GF-D8 (cell line): Measurements from ENCODE around the gene IL1RAP.
"Not testable (repeated sequence)": the region's sequence is repeated elsewhere in the genome, so short reads cannot be mapped to it uniquely, and the experiment has no call there.

Source experiments
- DNase-seq: peaks from one replicate; lab custom pipeline; 2025; lab: John Stamatoyannopoulos, UW

IL1RAP gene

DNA sequence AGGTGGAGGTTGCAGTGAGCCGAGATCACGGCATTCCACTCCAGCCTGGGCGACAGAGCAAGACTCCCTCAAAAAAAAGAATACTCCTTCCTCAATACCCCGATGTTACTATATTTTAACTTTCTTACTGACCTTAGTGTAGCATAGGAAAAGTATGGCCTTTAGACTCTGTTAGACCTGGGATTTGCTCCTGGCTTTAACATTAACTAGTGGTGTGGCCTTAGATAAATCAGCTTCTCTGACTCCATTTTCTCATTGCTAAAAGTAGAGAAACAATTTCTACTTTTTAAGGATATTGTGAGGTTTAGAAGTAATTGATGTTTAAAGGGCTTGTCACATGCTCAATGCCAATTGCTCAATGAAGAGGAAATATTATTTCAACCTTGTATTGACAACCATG lies 7.6 kb upstream of the IL1RAP start:
- DNase-seq = no peak

DNA sequence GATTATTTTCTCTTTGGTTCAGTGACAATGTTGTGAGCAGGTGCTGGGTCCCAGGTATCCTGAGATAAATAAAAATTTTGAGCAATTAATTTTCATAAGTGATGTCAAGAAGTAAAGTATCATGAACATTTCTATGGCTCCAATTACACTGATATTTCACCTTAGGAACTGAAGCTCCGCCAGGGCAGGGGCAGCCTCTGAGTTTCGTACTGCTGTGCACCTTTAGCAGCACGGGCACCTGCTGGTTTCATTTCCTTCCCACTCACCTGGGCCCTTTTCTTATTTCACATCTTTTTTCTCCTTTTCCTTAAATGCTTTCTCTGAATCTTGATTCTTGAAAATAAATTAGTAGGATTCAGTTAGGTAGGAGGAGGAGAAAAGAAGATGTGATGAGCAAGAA lies 1.2 kb upstream of the IL1RAP start:
- no peak for DNase-seq

DNA sequence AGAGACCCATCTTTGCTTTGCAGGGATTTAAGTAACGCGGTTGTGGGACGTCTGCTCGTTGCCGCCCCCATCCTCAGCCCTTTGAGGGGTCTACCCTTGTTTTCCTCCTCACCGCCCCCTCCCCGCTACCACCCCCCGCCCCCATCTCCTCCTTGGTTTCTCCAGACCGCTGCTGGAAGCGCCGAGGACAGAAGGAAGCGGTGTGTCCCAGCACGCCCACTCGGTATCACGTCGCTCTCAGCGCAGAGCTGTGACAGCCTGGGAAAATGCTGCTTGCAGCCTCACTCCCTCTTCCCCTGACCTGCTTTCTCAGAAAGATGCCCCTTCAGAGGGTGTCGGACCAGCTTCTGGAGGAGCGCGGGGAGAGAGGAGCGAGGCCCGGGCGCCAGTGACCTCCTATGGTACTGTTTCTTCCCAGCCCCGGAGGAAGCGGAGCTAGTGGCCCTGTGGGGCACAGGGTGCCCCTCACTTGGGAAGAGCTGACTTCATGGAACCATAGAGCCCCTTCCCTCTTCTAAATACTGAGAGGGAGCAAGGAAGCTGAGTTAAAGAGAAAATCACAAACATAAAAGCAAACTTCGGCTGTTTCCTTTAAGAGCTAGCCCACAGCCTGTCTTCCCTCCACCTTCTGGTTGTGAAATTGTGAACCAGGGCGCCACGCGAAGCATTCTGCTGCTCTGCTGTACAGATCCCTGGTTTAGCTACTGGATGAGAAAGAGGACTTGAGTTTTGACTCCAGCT lies 698 bp downstream of the IL1RAP start:
- DNase-seq = peak; percentile 32

DNA sequence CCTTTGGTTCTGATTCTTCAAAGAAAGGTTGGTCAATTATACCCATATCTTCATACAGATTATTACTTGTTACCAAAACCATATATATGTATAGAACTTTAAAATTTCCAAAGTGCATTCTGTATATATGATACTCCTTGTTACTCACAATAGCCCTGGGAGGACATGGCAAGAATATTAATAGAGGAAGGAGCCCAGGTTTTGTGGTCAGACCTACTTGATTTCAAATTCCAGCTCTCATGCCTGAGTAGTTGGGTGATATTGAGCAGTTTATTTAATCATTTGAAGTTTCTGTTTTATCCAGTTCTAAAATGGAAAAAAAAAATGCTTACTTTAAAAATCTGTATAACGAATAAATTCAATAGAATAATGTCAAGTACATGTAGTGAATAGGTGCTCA lies 2.5 kb downstream of the IL1RAP start:
- no peak for DNase-seq

DNA sequence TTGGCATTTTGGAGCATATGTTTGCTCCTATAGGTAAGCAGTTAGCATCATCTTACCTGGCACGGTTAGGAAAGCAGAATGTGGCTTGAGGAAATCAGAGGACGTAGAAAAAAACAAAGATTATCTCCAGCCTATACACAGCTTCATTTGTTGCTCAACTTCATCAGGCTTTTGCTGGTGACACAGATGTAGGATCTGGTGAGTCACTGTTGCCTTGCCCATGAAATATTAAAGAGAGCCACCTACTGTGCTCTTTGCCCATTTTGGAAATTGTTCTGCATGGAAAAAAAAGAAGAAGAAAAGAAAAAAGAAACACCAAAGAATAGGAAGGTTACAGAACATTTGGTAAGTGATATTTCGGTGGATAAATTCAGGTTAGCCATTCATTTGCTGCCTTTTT lies 3.8 kb downstream of the IL1RAP start:
- DNase-seq = peak; percentile 38

DNA sequence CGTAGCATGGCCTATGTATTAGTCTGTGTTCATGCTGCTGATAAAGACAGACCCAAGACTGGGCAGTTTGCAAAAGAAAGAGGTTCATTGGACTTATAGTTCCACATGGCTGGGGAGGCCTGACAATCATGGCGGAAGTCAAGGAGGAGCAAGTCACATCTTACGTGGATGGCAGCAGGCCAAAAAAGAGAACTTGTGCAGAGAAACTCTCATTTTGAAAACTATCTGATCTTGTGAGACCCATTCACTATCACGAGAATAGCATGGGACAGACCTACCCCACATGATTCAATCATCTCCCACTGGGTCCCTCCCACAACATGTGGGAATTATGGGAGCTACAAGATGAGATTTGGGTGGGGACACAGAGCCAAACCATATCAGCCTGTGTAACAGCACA lies 4.6 kb downstream of the IL1RAP start:
- not testable (repeated sequence) for DNase-seq

DNA sequence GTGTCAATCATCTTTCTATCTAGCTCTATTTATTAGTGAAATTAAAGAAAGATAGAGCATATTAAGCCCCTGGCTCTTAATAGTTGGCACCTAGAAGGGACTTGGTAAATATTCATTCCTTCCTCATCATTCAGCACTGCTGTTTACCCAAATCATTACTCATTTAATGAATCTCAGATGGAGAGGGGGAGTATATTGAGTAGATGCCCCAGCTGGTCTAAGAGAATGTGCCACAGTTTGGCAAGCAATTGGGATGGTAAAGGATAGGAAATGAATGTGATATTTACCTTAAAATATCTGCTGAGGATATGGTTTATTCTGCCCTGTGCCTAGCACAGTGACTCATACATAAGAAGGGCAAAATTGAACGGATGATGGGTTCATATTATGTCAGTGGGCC lies 6.0 kb downstream of the IL1RAP start:
- no peak for DNase-seq

DNA sequence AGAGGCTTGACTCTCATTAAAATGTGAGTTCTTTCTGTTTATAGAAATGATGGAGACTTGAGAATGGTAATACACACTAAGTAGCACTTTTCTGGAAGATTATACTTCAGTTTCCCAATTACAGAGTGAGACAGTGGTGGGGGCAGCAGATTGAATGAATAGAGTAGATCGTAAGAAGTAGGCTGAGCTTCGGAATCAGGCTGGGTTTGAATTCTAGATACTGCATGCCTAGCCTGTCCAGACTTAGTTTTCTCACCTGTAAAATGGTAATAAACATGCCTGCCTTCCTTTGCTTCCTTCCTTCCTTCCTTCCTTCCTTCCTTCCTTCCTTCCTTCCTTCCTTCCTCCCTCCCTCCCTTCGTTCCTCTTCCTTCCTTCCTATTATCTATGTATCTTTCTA lies 8.1 kb downstream of the IL1RAP start:
- no peak for DNase-seq

DNA sequence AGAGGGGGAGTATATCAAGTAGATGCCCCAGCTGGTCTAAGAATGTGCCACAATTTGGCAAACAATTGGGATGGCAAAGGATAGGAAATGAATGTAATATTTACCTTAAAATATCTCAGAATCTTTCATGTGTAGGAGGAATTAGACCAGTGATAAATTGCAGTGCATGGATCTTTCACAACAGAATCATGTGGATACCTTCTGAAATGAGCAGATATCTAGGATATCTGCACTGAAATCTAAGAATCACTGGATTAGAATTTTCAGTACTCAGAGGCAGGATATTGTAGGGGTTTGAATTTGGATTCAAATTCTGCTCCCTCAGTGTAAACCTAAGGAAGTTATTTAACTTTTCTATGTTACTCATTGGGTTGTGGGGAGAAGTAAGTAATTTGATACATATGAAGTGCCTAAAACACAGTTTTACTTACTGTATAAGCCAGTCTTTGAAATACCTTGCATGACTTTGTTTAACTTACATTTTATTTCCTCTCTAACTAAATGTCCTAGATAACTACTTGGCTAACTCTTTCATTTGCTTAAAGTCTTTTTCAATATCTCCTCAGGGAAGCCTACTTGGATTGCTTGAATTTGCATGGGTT lies 8.8 kb downstream of the IL1RAP start:
- DNase-seq = no peak

DNA sequence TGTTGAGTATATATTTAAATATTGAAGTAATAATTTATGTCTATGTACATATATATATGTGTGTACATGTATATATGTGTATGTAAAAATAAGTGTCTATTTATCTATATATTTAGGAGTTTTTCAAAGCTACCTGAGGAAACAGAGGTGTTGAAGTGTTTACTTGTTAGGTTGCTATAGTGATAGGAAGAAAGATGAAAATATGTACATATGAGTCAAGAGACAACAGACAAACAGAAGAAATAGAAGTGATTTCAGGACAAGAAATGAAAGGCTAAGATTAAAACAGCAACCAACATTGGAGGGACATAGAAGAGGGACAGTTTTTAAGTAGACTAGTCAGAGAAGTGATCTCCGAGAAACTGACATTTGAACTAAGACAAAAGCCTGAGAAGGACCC lies 11.1 kb downstream of the IL1RAP start:
- no peak for DNase-seq

DNA sequence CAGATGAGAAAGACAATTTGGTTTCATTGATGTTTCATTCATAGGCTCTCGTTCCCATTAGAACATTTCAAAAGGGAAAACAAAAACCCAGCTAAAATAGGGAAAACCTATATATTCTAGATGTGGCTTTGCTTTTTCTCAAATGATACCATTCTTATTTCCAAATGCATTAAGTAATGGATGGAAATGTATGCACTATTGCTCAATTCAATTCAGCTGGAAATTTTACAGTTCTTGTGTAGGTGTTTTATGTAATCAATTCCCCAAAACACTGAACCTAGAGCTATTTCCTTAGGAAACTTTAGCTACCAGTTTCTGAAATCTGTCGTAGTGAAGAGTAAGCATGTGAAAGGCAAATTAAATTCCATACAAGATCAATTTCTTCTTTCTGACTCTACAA lies 11.7 kb downstream of the IL1RAP start:
- DNase-seq = no peak

DNA sequence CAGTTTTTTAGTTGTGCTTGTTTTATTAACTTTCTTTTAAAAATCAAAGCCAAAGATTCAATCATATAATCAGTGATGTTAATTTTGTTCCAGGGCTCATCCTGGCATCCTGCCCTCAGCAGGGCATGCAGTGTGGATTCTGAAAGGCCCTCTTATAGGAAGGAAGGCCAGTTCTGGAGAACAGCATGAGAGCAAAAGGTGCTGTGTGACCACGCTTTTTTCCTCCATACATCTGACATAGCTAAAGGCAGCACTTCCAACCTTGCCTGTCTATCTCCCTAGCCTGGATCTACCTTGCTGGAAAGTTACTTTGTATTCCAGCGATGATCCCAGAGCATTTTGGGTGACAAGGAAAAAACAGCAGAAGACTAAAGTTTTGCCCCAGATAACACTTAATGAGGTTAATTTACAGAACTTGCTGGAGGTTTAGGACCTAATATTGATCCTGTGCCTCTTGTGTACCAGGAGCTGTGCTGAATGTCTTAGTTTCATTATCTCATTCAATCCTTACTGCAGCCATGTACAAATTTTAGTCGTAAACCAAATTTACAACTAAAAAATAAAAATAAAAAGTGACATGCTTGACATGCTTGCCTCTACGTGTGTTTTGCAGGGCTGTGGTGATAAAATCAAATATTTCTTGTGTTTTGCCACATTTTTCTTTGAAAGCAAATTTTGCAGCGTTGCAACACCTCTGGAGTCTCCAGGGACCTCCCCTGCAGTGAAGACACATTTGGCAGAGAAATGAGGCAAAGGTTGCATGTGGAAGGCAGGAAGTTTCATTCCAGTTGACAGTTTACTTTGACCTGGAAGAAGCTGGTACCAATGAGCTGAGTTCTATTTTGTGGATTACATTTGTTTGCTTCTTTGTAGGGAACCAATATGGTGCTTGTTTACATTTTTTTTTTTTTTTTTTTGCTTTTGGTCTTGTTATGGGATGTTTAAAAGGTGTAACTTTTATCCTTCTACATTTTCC lies 13.2 kb downstream of the IL1RAP start:
- peak; percentile 48 for DNase-seq

DNA sequence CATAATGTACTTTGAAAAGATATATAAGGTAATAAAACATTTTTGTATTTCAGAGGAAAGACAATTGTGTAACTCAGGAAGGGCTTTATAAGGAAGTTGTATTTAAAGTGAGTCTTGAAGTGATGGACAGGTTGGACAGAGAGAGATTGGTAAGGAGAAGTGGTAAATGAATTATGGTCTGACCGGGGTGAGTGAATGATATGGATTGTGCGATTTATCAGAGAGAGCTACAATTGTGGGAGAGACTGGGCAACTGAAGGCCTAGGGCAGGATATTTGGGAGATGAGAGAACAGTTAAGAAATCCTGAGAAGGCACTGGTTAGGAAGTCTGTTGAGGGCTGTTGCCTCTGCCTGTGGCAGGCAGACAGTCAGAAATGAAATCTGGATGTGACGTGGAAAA lies 14.8 kb downstream of the IL1RAP start:
- DNase-seq = peak; percentile 53

DNA sequence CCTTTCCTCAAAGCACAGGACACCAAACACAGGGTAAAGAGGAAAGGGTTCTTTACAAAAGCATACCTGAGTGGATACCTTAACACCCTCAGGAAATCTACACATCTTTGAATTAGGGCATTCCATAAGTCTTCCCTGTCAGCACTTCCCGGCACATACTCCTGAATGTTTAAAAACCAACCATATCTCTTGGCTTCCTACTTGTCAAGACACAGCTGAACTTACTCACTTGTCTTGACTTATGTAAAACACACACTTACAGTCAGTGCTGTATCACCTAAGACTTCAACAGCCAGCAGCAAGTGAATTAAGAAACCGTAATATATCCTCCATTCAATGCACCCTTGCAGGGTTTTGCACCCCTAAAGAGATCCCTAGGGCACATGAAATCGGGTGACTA lies 17.5 kb downstream of the IL1RAP start:
- DNase-seq = no peak

DNA sequence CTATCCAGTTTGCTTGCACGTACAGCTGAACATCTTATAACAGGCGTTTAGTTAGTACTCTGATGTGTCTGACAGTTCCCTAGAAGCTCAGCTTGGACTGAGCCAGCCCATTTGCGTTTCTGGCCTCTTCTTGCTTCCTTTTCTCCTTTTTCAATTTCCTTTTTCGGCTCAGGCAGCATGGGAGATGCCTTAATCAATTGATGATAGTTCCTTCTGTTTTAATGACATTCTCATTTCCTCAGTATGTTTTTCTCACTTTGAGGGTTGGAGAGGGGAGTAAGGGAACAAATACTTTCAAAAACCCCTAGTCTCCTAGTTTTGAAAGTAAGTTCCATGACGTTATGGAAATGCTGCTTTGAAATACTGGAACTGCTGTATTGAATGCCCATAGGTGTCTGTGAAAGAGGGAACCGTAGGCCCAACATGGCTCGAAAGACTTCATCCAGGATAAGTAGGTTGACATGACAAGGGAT lies 18.9 kb downstream of the IL1RAP start:
- DNase-seq = no peak

DNA sequence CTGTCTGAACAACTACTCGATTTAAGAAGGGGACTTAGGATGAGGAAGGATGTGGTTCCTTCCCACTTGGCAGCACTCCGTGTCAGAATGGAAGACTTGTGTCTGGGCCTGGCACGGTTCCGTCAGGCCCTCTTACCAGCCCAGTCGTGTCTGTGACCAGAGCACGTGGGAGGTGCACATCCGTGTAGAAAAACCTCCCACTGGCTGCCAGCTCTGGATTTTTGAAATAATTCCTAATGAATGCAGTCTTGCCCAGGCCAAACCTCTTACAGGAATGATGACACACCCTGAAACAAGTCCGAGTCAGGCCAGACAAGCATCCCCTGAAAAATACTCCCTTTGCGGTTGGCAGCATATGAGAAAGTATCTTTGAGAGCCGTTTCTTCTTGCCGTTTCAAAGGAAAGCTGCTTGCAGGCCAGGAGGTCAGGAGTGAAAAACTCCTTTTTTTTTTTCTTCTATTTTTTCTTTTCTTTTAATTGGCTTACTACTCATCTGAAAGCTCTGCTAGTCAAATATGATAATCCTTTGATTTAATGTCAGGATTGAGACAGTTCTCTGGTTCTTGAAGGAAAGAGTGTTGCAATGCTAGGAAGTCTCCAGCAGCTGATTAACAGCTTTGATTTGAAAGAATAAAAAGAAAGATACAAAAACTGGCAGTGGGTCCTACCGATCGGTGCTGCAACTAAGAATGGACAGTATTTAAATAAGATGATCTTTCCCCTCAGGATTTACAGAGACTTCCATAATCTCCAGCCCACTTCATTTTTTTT lies 19.8 kb downstream of the IL1RAP start:
- DNase-seq = no peak

DNA sequence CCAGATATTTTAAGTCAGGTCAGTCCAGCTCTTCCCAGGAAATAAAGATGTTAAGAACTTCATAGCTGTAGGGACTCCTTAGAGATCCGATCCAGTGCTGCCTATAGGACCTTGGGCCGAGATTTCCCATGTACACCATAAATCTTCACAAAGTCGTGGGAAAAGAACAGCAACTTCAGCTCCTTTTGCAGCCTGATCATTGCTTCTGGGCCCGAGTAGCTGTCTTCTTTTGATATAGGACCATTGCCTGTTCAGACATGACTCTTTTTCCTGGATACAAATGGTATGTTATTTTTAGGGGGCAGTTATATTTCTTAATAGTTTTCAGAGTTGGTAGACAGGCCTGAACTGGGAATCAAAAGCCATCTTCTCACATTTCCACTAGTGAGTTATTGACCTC lies 20.5 kb downstream of the IL1RAP start:
- DNase-seq = no peak

DNA sequence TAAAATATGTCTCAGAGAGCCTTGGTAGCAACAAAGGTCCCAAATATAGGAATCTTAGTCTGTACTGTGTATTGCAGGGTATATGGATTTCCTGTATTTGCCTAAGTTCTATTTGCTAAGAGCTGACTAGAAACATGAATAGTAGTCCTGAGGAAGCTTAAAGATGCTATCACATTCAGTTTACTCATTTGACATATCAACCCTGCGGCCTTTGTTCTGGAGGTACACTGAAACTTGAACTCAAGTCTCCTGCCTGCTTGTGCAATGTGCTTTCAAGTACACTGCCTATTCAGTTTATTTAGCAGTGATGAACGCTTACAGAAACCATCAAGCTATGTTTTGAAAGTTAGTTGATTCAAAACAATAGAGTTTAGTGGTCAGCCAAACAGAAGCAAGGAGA lies 21.1 kb downstream of the IL1RAP start:
- DNase-seq = no peak

DNA sequence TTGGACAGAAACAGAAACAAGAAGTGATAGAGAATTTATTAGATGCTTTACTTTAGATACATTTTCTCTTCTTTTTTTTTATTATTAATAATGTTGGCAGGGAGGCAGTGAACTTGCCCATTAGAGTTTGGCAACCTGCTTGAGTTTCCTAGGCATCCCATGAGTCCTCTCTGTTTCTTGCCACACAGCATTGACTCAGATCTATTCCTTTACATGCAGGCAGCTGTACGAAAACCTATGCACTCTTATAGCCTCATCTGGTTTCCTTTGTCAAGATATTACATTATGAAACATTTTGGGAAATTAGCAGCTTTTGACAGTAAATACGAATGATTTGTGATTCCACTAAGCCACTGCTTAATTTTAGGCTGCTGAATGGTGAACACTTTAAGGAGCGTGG lies 23.3 kb downstream of the IL1RAP start:
- DNase-seq = no peak

DNA sequence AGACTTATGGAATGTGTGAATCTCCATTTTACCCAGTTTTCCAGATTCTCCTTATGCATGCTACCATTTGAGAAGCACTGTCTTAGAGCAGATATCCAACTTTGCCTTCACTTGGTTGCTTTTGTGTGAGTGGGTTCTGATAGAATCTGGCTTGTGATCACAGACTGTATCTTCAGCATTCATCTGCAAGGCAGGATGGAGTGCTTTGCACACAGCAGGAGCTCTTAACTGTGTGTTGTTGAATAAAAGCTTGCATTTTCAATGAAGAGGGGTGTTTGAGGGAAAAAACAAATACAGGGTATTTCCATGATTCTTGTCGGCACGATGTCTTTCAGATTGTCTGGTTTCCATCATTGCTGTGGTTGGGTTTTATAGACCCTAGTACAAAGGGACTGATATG lies 24.4 kb downstream of the IL1RAP start:
- DNase-seq = no peak

DNA sequence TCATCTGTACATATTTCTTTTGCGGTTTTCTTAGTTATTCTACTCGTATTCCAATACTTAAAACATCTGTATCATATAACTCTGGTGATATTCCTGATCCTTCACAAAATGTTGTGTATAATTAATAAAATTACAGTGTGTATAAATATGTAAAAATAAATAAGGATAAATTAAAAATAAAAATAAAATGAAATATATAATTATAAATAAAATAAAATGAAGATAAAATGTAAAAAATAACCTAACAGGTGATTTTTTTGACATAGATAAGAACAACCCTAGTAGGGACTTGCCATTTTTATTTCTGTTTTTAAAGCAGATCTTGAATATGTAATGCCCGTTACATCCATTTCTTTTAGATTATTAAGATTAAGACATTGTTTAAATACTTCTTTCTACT lies 25.6 kb downstream of the IL1RAP start:
- no peak for DNase-seq

DNA sequence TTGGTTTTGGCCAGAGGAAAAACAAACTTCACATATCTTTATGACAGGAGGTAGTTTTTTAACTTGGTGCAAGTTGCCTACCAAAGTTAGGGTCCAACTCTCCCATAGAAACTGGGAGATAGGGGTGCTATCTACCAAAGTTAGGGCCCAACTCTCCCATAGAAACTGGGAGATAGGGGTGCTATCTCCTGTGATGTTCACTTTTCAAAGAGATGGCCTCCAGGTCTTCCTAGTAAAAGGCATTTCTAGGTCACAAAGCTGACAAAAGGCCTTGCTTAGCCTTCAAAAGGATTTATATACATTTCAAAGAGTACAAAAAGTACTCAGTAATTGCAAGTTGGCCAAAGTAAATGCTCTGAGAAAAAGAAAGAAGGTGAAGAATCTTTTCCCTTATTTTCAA lies 27.1 kb downstream of the IL1RAP start:
- no peak for DNase-seq
